Gastrocnemius medialis (tissue), 4 donors: ENCODE results near the gene LRCH1.

ENCODE experiments used
- POLR2A ChIP-seq, 2 donors: fragments of 450-650 bp; IDR thresholded peaks; one replicate each; pipeline ENCODE4 v1.6.1; 2017; ENCODE audit warnings: antibody characterized with exemption in 2 of 2, mild to moderate bottlenecking in 2 of 2, moderate library complexity in 2 of 2
- TF ChIP-seq, protein P1 (sequence below), 5 experiments: fragments of 450-650 bp in 3 of 5; fragments of 200-600 bp in 2 of 5; sonication (generic) in 2 of 5; IDR thresholded peaks in 4 of 5; conservative IDR thresholded peaks in 1 of 5; 1 replicate in 4 of 5; 2 replicates in 1 of 5; pipeline ENCODE4 v1.5.1; 2016 to 2019; ENCODE audit warnings: antibody characterized with exemption in 5 of 5, mild to moderate bottlenecking in 3 of 5, moderate library complexity in 3 of 5

DNA sequence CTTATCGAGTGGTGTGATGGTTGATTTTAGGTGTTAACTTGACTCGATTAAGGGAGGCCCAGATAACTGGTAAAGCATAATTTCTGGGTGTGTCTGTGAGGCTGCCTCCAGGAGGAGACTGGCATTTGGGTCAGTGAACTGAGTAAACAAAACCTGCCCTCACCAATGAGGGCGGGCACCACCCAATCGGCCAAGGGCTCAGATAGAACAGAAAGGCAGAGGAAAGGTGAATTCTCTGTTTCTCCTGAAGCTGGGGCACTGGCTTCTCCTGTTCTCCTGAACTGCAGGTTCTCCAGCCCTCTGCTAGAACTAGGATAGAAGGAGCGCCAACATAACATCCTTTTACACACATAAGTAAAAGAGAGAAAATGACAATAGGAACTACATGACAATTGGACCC is 208.9 kb downstream of the LRCH1 start:
- TF ChIP-seq, protein P1, sequence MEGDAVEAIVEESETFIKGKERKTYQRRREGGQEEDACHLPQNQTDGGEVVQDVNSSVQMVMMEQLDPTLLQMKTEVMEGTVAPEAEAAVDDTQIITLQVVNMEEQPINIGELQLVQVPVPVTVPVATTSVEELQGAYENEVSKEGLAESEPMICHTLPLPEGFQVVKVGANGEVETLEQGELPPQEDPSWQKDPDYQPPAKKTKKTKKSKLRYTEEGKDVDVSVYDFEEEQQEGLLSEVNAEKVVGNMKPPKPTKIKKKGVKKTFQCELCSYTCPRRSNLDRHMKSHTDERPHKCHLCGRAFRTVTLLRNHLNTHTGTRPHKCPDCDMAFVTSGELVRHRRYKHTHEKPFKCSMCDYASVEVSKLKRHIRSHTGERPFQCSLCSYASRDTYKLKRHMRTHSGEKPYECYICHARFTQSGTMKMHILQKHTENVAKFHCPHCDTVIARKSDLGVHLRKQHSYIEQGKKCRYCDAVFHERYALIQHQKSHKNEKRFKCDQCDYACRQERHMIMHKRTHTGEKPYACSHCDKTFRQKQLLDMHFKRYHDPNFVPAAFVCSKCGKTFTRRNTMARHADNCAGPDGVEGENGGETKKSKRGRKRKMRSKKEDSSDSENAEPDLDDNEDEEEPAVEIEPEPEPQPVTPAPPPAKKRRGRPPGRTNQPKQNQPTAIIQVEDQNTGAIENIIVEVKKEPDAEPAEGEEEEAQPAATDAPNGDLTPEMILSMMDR (IDR thresholded peaks at IDR 0.05 in 4 of 5, conservative IDR thresholded peaks at IDR 0.05 in 1 of 5), result no peak
- TF ChIP-seq POLR2A (IDR thresholded peaks at IDR 0.05), result no peak
